GM18907 (cell line): ENCODE measurements around the gene ROCK2.

Source experiments
- ATAC-seq: cut with Tn5 transposase; IDR thresholded peaks from one replicate; pipeline ENCODE4 v1.9.1; 2021; ENCODE audit warnings: mild to moderate bottlenecking, moderate library complexity; ENCODE audit not compliant: unreplicated experiment

ROCK2 gene

GRCh38 chr2:11158916-11159573, 185.4 kb downstream of the ROCK2 start:
- no peak for ATAC-seq

GRCh38 chr2:11157731-11158130, 186.7 kb downstream of the ROCK2 start:
- no peak for ATAC-seq

GRCh38 chr2:11157296-11157695, 187.1 kb downstream of the ROCK2 start:
- no peak for ATAC-seq

GRCh38 chr2:11156396-11157075, 187.9 kb downstream of the ROCK2 start:
- ATAC-seq: no peak

GRCh38 chr2:11155381-11156035, 188.9 kb downstream of the ROCK2 start, which contains the start of gene SLC66A3:
TSS of gene SLC66A3 (plus strand) at chr2:11155467. CDS start at chr2:11155547, 80 bp downstream.
- peak; percentile 81 for ATAC-seq

GRCh38 chr2:11154923-11155380, 189.5 kb downstream of the ROCK2 start:
- ATAC-seq: peak; percentile 63

- peak; percentile 21 for ATAC-seq
Measured at GRCh38 chr2:11154016-11154922, 190.2 kb downstream of the ROCK2 start.

- ATAC-seq: no peak
Measured at GRCh38 chr2:11152591-11152990, 191.8 kb downstream of the ROCK2 start.

- ATAC-seq: no peak
Measured at GRCh38 chr2:11147263-11147662, 197.2 kb downstream of the ROCK2 start.

- ATAC-seq: no peak
Measured at GRCh38 chr2:11146076-11146475, 198.4 kb downstream of the ROCK2 start.

- no peak for ATAC-seq
Measured at GRCh38 chr2:11145350-11145749, 199.1 kb downstream of the ROCK2 start.

GRCh38 chr2:11144738-11145079, 199.7 kb downstream of the ROCK2 start:
- ATAC-seq: no peak

GRCh38 chr2:11144077-11144737, 200.2 kb downstream of the ROCK2 start:
- ATAC-seq: no peak

- no peak for ATAC-seq
Measured at GRCh38 chr2:11142987-11143386, 201.4 kb downstream of the ROCK2 start.

- ATAC-seq: no peak
Measured at GRCh38 chr2:11142330-11142729, 202.1 kb downstream of the ROCK2 start.

- ATAC-seq: no peak
Measured at GRCh38 chr2:11141319-11141718, 203.1 kb downstream of the ROCK2 start.

GRCh38 chr2:11140492-11140891, 203.9 kb downstream of the ROCK2 start:
- no peak for ATAC-seq

- no peak for ATAC-seq
Measured at GRCh38 chr2:11134349-11134748, 210.1 kb downstream of the ROCK2 start.

- ATAC-seq: no peak
Measured at GRCh38 chr2:11133936-11134320, 210.5 kb downstream of the ROCK2 start.

- ATAC-seq: no peak
Measured at GRCh38 chr2:11133238-11133935, 211.0 kb downstream of the ROCK2 start.
